K562 (cell line): ENCODE results near the gene KISS1R. TPM values are rescaled to one million over a fixed set of nuclear protein-coding genes. Genes with fewer than 3 reads are reported as not detected.

Source experiments
- ATF7 ChIP-seq: fragments of 450-650 bp; IDR thresholded peaks from 2 replicates; pipeline ENCODE4 v1.7.1; 2014; ENCODE audit warnings: mild to moderate bottlenecking, moderate library complexity
- CCNT2 ChIP-seq: IDR thresholded peaks from 2 replicates; pipeline ENCODE4 v1.6.1; 2011; ENCODE audit warnings: borderline replicate concordance, low read depth, mild to moderate bottlenecking, moderate library complexity, mixed read lengths, low read length; ENCODE audit not compliant: insufficient read length; ENCODE audit errors: extremely low read depth
- CHD1 ChIP-seq: fragments of 200-600 bp; sonication (generic); IDR thresholded peaks from one replicate; pipeline ENCODE4 v1.6.1; 2012; ENCODE audit warnings: mild to moderate bottlenecking, moderate library complexity, low read length, inconsistent platforms
- ESRRA ChIP-seq: fragments of 450-650 bp; IDR thresholded peaks from 2 replicates; pipeline ENCODE4 v1.6.1; 2014; ENCODE audit warnings: low read depth, mild to moderate bottlenecking, moderate library complexity, borderline replicate concordance
- KDM5B ChIP-seq: fragments of 200-600 bp; sonication (generic); IDR thresholded peaks from 2 replicates; pipeline ENCODE4 v1.6.1; 2012; ENCODE audit warnings: low read depth, mild to moderate bottlenecking, moderate library complexity, low read length, control low read depth, inconsistent platforms; ENCODE audit not compliant: insufficient replicate concordance
- MAFK ChIP-seq: IDR thresholded peaks from 2 replicates; pipeline ENCODE4 v1.6.1; 2011; ENCODE audit warnings: low read length, improper control_type of control experiment
- MNT ChIP-seq, 2 experiments: fragments of 450-650 bp; conservative IDR thresholded peaks; 2 replicates each; pipeline ENCODE4 v1.6.1; 2017; ENCODE audit warnings: mild to moderate bottlenecking in 2 of 2, moderate library complexity in 2 of 2
- MTA1 ChIP-seq: fragments of 450-650 bp; IDR thresholded peaks from 2 replicates; pipeline ENCODE4 v1.6.1; 2017; ENCODE audit warnings: borderline replicate concordance
- NFRKB ChIP-seq: fragments of 450-650 bp; IDR thresholded peaks from 2 replicates; pipeline ENCODE4 v1.6.1; 2016; ENCODE audit warnings: low read depth
- SIN3B ChIP-seq: fragments of 450-650 bp; IDR thresholded peaks from 2 replicates; pipeline ENCODE4 v1.6.1; 2017; ENCODE audit warnings: low read depth, mild to moderate bottlenecking, moderate library complexity
- ZBTB40 ChIP-seq, 2 experiments: fragments of 450-650 bp in 1 of 2; sonication (generic) in 1 of 2; formaldehyde crosslinking in 1 of 2; IDR thresholded peaks; 2 replicates each; pipeline versions ENCODE4 v1.7.1 to v1.9.0; 2016 to 2022; ENCODE audit warnings: inconsistent platforms in 1 of 2, mild to moderate bottlenecking in 1 of 2, missing genetic modification reagents in 1 of 2
- ZNF124 ChIP-seq: sonication (generic); formaldehyde crosslinking; IDR thresholded peaks from 2 replicates; pipeline ENCODE4 v1.8.1; 2022; ENCODE audit warnings: missing genetic modification reagents
- ZNF253 ChIP-seq: fragments of 250-450 bp; sonication (Bioruptor Pico); conservative IDR thresholded peaks from 2 replicates; pipeline ENCODE4 v1.6.1; 2021; ENCODE audit warnings: mild to moderate bottlenecking
- polyA plus RNA-seq, 8 experiments: library from polyadenylated mRNA; depleted of rRNA in 4 of 8; stranded (reverse) in 5 of 8; unstranded in 3 of 8; fragments of >200 nt; fragmentation: Nextera tagmentation in 2 of 8; fragmentation: Illumina TruSeq in 1 of 8; extraction: Ambion mirVana in 2 of 8; extraction: Trizol in 1 of 8; gene quantifications; 2 replicates each; pipeline versions ENCODE4 v1.2.1 to v1.2.3, GENCODE V29; 2011 to 2014; ENCODE audit warnings: inconsistent platforms in 1 of 8, missing spikeins in 1 of 8
- total RNA-seq, 7 experiments: library from RNA; depleted of rRNA in 6 of 7; stranded (reverse); fragments of >200 nt in 6 of 7; fragmentation: Illumina TruSeq in 2 of 7; extraction: Trizol in 2 of 7; gene quantifications; 2 replicates each; pipeline versions ENCODE4 v1.2.1 to v1.2.3, GENCODE V29; 2011 to 2021; ENCODE audit warnings: low replicate concordance in 1 of 7
- TF ChIP-seq, protein P1 (sequence below): conservative IDR thresholded peaks from 2 replicates; pipeline ENCODE4 v1.6.1; 2011; ENCODE audit warnings: low read depth, mild to moderate bottlenecking, low read length; ENCODE audit not compliant: control insufficient read depth

Gene KISS1R
- total and polyA plus RNA-seq, 9 of the 15 experiments (the other 6 are each of a cell fraction or from before 2014, with no cell fraction given) = 0.37 to 39.4 (median 2.0) TPM

DNA sequence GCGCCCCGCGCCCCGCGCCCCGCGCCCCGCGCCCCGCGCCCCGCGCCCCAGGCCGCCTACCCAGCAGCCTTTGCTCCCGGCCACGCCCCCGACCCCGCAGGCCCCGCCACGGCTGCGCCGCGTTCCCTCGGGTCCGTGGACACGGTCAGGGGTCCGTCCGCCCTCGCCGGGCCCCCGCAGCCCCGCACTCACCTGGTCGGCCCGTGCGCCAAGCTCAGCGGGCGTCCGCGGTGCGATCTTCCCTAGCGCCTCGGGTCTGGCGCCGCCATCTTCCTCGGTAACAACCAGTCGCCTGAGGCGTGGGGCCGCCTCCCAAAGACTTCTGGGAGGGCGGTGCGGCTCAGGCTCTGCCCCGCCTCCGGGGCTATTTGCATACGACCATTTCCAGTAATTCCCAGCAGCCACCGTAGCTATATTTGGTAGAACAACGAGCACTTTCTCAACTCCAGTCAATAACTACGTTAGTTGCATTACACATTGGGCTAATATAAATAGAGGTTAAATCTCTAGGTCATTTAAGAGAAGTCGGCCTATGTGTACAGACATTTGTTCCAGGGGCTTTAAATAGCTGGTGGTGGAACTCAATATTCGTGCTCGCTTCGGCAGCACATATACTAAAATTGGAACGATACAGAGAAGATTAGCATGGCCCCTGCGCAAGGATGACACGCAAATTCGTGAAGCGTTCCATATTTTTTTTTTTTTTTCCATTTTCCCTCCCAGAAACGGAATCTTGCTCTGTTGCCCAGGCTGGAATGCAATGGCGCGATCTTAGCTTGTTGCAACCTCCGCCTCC lies 24.0 kb upstream of the KISS1R start, which contains the start of the genes MED16 and RNU6-9 (continued):
- peak in 1 of 2 experiments; percentile 71; a peak in 2 of 4 replicates for TF ChIP-seq MNT (conservative IDR thresholded peaks at IDR 0.05)
- no peak for TF ChIP-seq CHD1
- TF ChIP-seq MTA1 = peak; percentile 29; the same call in 1 of the 2 replicates
- peak; percentile 61 for TF ChIP-seq KDM5B
- peak; percentile 3; the same call in 1 of the 2 replicates for TF ChIP-seq MAFK
- TF ChIP-seq, protein P1, sequence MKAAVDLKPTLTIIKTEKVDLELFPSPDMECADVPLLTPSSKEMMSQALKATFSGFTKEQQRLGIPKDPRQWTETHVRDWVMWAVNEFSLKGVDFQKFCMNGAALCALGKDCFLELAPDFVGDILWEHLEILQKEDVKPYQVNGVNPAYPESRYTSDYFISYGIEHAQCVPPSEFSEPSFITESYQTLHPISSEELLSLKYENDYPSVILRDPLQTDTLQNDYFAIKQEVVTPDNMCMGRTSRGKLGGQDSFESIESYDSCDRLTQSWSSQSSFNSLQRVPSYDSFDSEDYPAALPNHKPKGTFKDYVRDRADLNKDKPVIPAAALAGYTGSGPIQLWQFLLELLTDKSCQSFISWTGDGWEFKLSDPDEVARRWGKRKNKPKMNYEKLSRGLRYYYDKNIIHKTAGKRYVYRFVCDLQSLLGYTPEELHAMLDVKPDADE = peak; percentile 33; the same call in 1 of the 2 replicates
- TF ChIP-seq ESRRA = 0 out of 2 replicates have a peak, but pooled peaks have one; percentile 39
- no peak for TF ChIP-seq ZNF124 (CRISPR knock-in tag)
- peak; percentile 83 for TF ChIP-seq CCNT2
- no peak for TF ChIP-seq ZNF253
- peak; percentile 90 for TF ChIP-seq ZBTB40 (IDR thresholded peaks at IDR 0.05)
- TF ChIP-seq ZBTB40 (CRISPR knock-in tag; IDR thresholded peaks at IDR 0.05) = no peak
- TF ChIP-seq SIN3B = peak; percentile 90
- TF ChIP-seq ATF7 = peak; percentile 89
- peak; percentile 25; the same call in 1 of the 2 replicates for TF ChIP-seq NFRKB
